Liver (tissue), 9 donors: ENCODE results near the gene GPR18. TPM values are rescaled to one million over a fixed set of nuclear protein-coding genes. Genes with fewer than 3 reads are reported as not detected.

Experiments
- DNase-seq: peaks from one replicate; pipeline ENCODE4 v3.0.0-alpha.2; 2017; ENCODE audit warnings: low spot score
- H3K27ac ChIP-seq, 2 donors: one replicate each; pipeline ENCODE4 v1.7.0; 2013; ENCODE audit warnings: inconsistent platforms in 2 of 2, low read length in 2 of 2, control low read depth in 1 of 2, low read depth in 1 of 2, mild to moderate bottlenecking in 1 of 2
- H3K27me3 ChIP-seq, 4 donors: one replicate each; pipeline versions ENCODE4 v1.6.1 to v1.7.0; 2013; ENCODE audit warnings: low read length in 3 of 4, inconsistent platforms in 1 of 4, mild to moderate bottlenecking in 1 of 4, moderate library complexity in 1 of 4; ENCODE audit not compliant: control insufficient read depth in 4 of 4, insufficient read depth in 4 of 4
- H3K36me3 ChIP-seq, 4 donors: one replicate each; pipeline versions ENCODE4 v1.6.1 to v1.7.0; 2013; ENCODE audit warnings: low read length in 3 of 4, mild to moderate bottlenecking in 3 of 4, low read depth in 1 of 4, moderate library complexity in 1 of 4; ENCODE audit not compliant: control insufficient read depth in 4 of 4, insufficient read depth in 3 of 4
- H3K4me1 ChIP-seq, 4 donors: one replicate each; pipeline versions ENCODE4 v1.6.1 to v1.7.0; 2013; ENCODE audit warnings: low read length in 3 of 4, mild to moderate bottlenecking in 3 of 4, moderate library complexity in 1 of 4; ENCODE audit not compliant: control insufficient read depth in 4 of 4, insufficient read depth in 4 of 4
- H3K4me3 ChIP-seq, 3 donors: one replicate each; pipeline versions ENCODE4 v1.6.1 to v1.7.0; 2013; ENCODE audit warnings: low read length in 3 of 3, control low read depth in 1 of 3, low read depth in 1 of 3, mild to moderate bottlenecking in 1 of 3
- H3K9ac ChIP-seq, 2 donors: one replicate each; pipeline ENCODE4 v1.7.0; 2013; ENCODE audit warnings: low read length in 2 of 2, mild to moderate bottlenecking in 2 of 2, moderate library complexity in 2 of 2, control low read depth in 1 of 2, low read depth in 1 of 2
- H3K9me3 ChIP-seq, 4 donors: one replicate each; pipeline versions ENCODE4 v1.6.1 to v1.7.0; 2013; ENCODE audit warnings: low read length in 3 of 4; ENCODE audit not compliant: control insufficient read depth in 4 of 4
- EGR1 ChIP-seq, 2 donors: IDR thresholded peaks; 2 replicates each; pipeline ENCODE4 v1.6.1; 2016 to 2018; ENCODE audit warnings: antibody characterized with exemption in 2 of 2, low read depth in 2 of 2
- FOXA2 ChIP-seq: IDR thresholded peaks from 2 replicates; pipeline ENCODE4 v1.6.1; 2016; ENCODE audit warnings: antibody characterized with exemption
- GABPA ChIP-seq, 2 donors: IDR thresholded peaks in 1 of 2; conservative IDR thresholded peaks in 1 of 2; 2 replicates each; pipeline ENCODE4 v1.6.1; 2016; ENCODE audit warnings: antibody characterized with exemption in 2 of 2, mild to moderate bottlenecking in 1 of 2, moderate library complexity in 1 of 2
- HNF4G ChIP-seq: IDR thresholded peaks from 2 replicates; pipeline ENCODE4 v1.6.1; 2016; ENCODE audit warnings: antibody characterized with exemption
- MAX ChIP-seq: IDR thresholded peaks from 2 replicates; pipeline ENCODE4 v1.6.1; 2016; ENCODE audit warnings: antibody characterized with exemption
- NR2F2 ChIP-seq: IDR thresholded peaks from 2 replicates; pipeline ENCODE4 v1.6.1; 2016; ENCODE audit warnings: antibody characterized with exemption
- RAD21 ChIP-seq, 2 donors: IDR thresholded peaks; 2 replicates each; pipeline ENCODE4 v1.6.1; 2016; ENCODE audit warnings: antibody characterized with exemption in 2 of 2, mild to moderate bottlenecking in 2 of 2
- RXRA ChIP-seq, 2 donors: IDR thresholded peaks; 2 replicates each; pipeline ENCODE4 v1.6.1; 2017 to 2018; ENCODE audit warnings: antibody characterized with exemption in 2 of 2, mild to moderate bottlenecking in 1 of 2
- SP1 ChIP-seq: IDR thresholded peaks from 2 replicates; pipeline ENCODE4 v1.6.1; 2018; ENCODE audit warnings: antibody characterized with exemption, mild to moderate bottlenecking
- TAF1 ChIP-seq: conservative IDR thresholded peaks from 2 replicates; pipeline ENCODE4 v1.6.1; 2016; ENCODE audit warnings: antibody characterized with exemption, mild to moderate bottlenecking
- YY1 ChIP-seq: IDR thresholded peaks from 2 replicates; pipeline ENCODE4 v1.6.1; 2016; ENCODE audit warnings: antibody characterized with exemption, mild to moderate bottlenecking
- WGBS: extraction: QIAGEN DNeasy Blood & Tissue Kit; methylation state at CpG from one replicate; pipeline ENCODE4 v1.1.7; 2013; 5-methylcytosine and 5-hydroxymethylcytosine counted together
- polyA plus RNA-seq, 2 donors: library from polyadenylated mRNA; stranded (reverse) in 1 of 2; unstranded in 1 of 2; fragments of 200-250 nt in 1 of 2; fragments of >200 nt in 1 of 2; fragmentation: Nextera tagmentation in 1 of 2; extraction: Ambion mirVana in 1 of 2; gene quantifications; one replicate each; pipeline versions ENCODE4 v1.2.1 to v1.2.3, GENCODE V29; 2013 to 2015
- total RNA-seq, 2 donors: library from RNA; depleted of rRNA; stranded (reverse); fragments of >200 nt; gene quantifications; one replicate each; pipeline ENCODE4 v1.2.3, GENCODE V29; 2014
- TF ChIP-seq, protein P1 (sequence below): IDR thresholded peaks from 2 replicates; pipeline ENCODE4 v1.6.1; 2016; ENCODE audit warnings: antibody characterized with exemption
- TF ChIP-seq, protein P2 (sequence below): IDR thresholded peaks from 2 replicates; pipeline ENCODE4 v1.6.1; 2016; ENCODE audit warnings: antibody characterized with exemption, mild to moderate bottlenecking
- TF ChIP-seq, protein P3 (sequence below): fragments of 150-350 bp; IDR thresholded peaks from 2 replicates; pipeline ENCODE4 v1.5.1; 2017; ENCODE audit warnings: improper control_type of control experiment, low read depth, low read length; ENCODE audit not compliant: missing input control
- TF ChIP-seq, protein P4 (sequence below): IDR thresholded peaks from 2 replicates; pipeline ENCODE4 v1.6.1; 2016; ENCODE audit warnings: antibody characterized with exemption
- donor health status: healthy.
- donor health status: healthy.
- donor health status: healthy.
- donor health status: healthy.
- donor health status: healthy.

The GPR18 gene
- total and polyA plus RNA-seq, 4 donors, result 0.13 to 1.0 (median 0.41) TPM

GRCh38 chr13:99225078-99225477, 33.1 kb downstream of the GPR18 start:
- Histone ChIP-seq H3K4me1 (peaks cover 0 to 14% (median 4%) of the 10 kb centered on the region in 4 donors), H3K9ac (no peak overlapping the region), H3K9me3 (no peaks in the 10 kb centered on the region), H3K4me3 (no peak overlapping the region), H3K36me3 (no peaks in the 10 kb centered on the region), H3K27ac (no peak overlapping the region), H3K27me3 (no peaks in the 10 kb centered on the region)
- TF ChIP-seq, protein P1, sequence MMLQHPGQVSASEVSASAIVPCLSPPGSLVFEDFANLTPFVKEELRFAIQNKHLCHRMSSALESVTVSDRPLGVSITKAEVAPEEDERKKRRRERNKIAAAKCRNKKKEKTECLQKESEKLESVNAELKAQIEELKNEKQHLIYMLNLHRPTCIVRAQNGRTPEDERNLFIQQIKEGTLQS, result no peak
- TF ChIP-seq, protein P2, sequence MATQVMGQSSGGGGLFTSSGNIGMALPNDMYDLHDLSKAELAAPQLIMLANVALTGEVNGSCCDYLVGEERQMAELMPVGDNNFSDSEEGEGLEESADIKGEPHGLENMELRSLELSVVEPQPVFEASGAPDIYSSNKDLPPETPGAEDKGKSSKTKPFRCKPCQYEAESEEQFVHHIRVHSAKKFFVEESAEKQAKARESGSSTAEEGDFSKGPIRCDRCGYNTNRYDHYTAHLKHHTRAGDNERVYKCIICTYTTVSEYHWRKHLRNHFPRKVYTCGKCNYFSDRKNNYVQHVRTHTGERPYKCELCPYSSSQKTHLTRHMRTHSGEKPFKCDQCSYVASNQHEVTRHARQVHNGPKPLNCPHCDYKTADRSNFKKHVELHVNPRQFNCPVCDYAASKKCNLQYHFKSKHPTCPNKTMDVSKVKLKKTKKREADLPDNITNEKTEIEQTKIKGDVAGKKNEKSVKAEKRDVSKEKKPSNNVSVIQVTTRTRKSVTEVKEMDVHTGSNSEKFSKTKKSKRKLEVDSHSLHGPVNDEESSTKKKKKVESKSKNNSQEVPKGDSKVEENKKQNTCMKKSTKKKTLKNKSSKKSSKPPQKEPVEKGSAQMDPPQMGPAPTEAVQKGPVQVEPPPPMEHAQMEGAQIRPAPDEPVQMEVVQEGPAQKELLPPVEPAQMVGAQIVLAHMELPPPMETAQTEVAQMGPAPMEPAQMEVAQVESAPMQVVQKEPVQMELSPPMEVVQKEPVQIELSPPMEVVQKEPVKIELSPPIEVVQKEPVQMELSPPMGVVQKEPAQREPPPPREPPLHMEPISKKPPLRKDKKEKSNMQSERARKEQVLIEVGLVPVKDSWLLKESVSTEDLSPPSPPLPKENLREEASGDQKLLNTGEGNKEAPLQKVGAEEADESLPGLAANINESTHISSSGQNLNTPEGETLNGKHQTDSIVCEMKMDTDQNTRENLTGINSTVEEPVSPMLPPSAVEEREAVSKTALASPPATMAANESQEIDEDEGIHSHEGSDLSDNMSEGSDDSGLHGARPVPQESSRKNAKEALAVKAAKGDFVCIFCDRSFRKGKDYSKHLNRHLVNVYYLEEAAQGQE, result no peak
- TF ChIP-seq GABPA (IDR thresholded peaks at IDR 0.05 in 1 of 2, conservative IDR thresholded peaks at IDR 0.05 in 1 of 2) (no peak), HNF4G (no peak)
- DNase-seq, result no peak
- 82% methylated on average over 4 of the region's 4 CpGs for whole genome bisulfite sequencing

DNA sequence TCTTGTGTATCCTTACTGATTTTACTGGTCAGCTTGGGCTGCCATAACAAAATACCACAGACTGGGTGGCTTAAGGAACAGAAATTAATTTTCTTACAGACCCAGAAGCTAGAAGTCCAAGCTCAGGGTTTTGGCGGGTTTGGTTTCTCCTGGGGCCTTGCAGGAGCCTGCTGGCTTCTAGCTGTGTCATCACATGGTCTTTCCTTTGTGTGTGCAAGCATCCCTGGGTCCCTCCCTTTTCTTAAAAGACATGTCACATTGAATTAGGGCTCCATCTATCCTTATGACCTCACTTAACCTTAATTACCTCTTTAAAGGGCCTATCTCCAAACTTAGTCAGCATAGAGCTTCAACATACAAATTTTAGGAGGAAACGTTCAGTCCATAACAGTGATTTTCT, 34.2 kb downstream of the GPR18 start:
- Histone ChIP-seq H3K4me3 (no peak overlapping the region), H3K9me3 (no peaks in the 10 kb centered on the region), H3K27me3 (no peaks in the 10 kb centered on the region), H3K36me3 (no peaks in the 10 kb centered on the region), H3K4me1 (peaks cover 0 to 14% (median 5%) of the 10 kb centered on the region in 4 donors), H3K27ac (no peak overlapping the region), H3K9ac (no peak overlapping the region)
- TF ChIP-seq, protein P1, result no peak
- TF ChIP-seq FOXA2, result no peak
- TF ChIP-seq RAD21 (IDR thresholded peaks at IDR 0.05), result no peak
- no peak for TF ChIP-seq MAX
- TF ChIP-seq HNF4G, result no peak
- TF ChIP-seq RXRA (IDR thresholded peaks at IDR 0.05), result no peak
- TF ChIP-seq, protein P2, result no peak
- no peak for TF ChIP-seq TAF1
- TF ChIP-seq YY1, result no peak
- TF ChIP-seq, protein P3, sequence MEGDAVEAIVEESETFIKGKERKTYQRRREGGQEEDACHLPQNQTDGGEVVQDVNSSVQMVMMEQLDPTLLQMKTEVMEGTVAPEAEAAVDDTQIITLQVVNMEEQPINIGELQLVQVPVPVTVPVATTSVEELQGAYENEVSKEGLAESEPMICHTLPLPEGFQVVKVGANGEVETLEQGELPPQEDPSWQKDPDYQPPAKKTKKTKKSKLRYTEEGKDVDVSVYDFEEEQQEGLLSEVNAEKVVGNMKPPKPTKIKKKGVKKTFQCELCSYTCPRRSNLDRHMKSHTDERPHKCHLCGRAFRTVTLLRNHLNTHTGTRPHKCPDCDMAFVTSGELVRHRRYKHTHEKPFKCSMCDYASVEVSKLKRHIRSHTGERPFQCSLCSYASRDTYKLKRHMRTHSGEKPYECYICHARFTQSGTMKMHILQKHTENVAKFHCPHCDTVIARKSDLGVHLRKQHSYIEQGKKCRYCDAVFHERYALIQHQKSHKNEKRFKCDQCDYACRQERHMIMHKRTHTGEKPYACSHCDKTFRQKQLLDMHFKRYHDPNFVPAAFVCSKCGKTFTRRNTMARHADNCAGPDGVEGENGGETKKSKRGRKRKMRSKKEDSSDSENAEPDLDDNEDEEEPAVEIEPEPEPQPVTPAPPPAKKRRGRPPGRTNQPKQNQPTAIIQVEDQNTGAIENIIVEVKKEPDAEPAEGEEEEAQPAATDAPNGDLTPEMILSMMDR, result no peak
- no peak for TF ChIP-seq NR2F2
- TF ChIP-seq, protein P4, sequence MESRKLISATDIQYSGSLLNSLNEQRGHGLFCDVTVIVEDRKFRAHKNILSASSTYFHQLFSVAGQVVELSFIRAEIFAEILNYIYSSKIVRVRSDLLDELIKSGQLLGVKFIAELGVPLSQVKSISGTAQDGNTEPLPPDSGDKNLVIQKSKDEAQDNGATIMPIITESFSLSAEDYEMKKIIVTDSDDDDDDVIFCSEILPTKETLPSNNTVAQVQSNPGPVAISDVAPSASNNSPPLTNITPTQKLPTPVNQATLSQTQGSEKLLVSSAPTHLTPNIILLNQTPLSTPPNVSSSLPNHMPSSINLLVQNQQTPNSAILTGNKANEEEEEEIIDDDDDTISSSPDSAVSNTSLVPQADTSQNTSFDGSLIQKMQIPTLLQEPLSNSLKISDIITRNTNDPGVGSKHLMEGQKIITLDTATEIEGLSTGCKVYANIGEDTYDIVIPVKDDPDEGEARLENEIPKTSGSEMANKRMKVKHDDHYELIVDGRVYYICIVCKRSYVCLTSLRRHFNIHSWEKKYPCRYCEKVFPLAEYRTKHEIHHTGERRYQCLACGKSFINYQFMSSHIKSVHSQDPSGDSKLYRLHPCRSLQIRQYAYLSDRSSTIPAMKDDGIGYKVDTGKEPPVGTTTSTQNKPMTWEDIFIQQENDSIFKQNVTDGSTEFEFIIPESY, result no peak
- TF ChIP-seq SP1, result no peak
- no peak for TF ChIP-seq EGR1 (IDR thresholded peaks at IDR 0.05; ENCODE audit: low read depth in 2 of 2)
- WGBS, result 72% methylated on average over 2 of the region's 2 CpGs
- DNase-seq, result no peak
